Testis (tissue), 3 donors: ENCODE measurements around the gene HK1. TPM values are rescaled to one million over a fixed set of nuclear protein-coding genes. Genes with fewer than 3 reads are reported as not detected.

Experiments
- DNase-seq: peaks from one replicate; pipeline ENCODE4 v3.0.0-alpha.2; 2019
- H3K27ac ChIP-seq, 2 donors: fragments of 200-600 bp; sonication (generic); one replicate each; pipeline ENCODE4 v1.5.1; 2019
- H3K27me3 ChIP-seq: fragments of 200-600 bp; sonication (generic); one replicate; pipeline ENCODE4 v1.5.1; 2019
- H3K36me3 ChIP-seq: fragments of 200-600 bp; sonication (generic); one replicate; pipeline ENCODE4 v1.5.1; 2017; ENCODE audit warnings: low read depth; ENCODE audit errors: missing control alignments
- H3K4me1 ChIP-seq: fragments of 200-600 bp; sonication (generic); one replicate; pipeline ENCODE4 v1.5.1; 2019
- H3K4me3 ChIP-seq, 2 donors: fragments of 200-600 bp; sonication (generic); one replicate each; pipeline ENCODE4 v1.5.1; 2017 to 2019
- H3K9me3 ChIP-seq: fragments of 200-600 bp; sonication (generic); one replicate; pipeline ENCODE4 v1.5.1; 2017
- POLR2A ChIP-seq: fragments of 450-650 bp; IDR thresholded peaks from one replicate; pipeline ENCODE4 v1.6.1; 2017; ENCODE audit warnings: antibody characterized with exemption, mild to moderate bottlenecking, moderate library complexity
- WGBS, 2 donors: methylation state at CpG; one replicate each; pipeline ENCODE4 v1.1.5; 2018; 5-methylcytosine and 5-hydroxymethylcytosine counted together
- intact Hi-C: fragments of 100-400 bp; cut with DNase I; formaldehyde crosslinking; loops from one replicate; pipeline ENCODE4 v1.15.1; 2023; ENCODE audit warnings: low total_unique reads
- polyA plus RNA-seq: library from polyadenylated mRNA; stranded (reverse); fragments of 350-450 nt; fragmentation: Illumina TruSeq; extraction: RNeasy Lipid Tissue Mini Kit (QIAGEN cat#74804); gene quantifications from one replicate; pipeline ENCODE4 v1.2.3, GENCODE V29; 2014; ENCODE audit warnings: low read depth, low replicate concordance; ENCODE audit not compliant: insufficient read depth
- total RNA-seq, 2 donors: library from RNA; depleted of rRNA; stranded (reverse); fragments of >200 nt; gene quantifications; one replicate each; pipeline ENCODE4 v1.2.3, GENCODE V29; 2016
- TF ChIP-seq, protein P1 (sequence below), 3 experiments: fragments of 450-650 bp in 2 of 3; fragments of 200-600 bp in 1 of 3; sonication (generic) in 1 of 3; IDR thresholded peaks; one replicate each; pipeline ENCODE4 v1.5.1; 2016 to 2019; ENCODE audit warnings: antibody characterized with exemption in 3 of 3, mild to moderate bottlenecking in 2 of 3, moderate library complexity in 1 of 3

The HK1 gene
- total and polyA plus RNA-seq, 3 donors from 2014 or later: 62.3 to 179 (median 143) TPM

DNA sequence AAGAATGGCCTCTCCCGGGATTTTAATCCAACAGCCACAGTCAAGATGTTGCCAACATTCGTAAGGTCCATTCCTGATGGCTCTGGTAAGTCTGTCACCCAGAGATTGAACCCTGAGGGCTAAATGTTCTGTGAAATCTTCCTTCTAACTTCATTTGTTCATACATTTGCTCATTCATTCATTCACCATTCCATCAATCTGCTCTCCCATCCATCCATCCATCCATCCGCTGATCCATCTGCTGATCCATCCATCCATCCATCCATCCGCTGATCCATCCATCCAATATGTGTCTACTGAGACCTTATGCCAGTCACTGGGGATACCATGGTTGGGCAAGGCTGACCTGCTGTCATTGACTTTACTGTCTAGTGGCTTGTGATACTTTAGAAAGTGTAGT lies 65.6 kb downstream of the HK1 start:
- Histone ChIP-seq H3K27ac (no peak overlapping the region), H3K4me3 (no peak overlapping the region), H3K36me3 (no peaks in the 10 kb centered on the region), H3K9me3 (no peaks in the 10 kb centered on the region), H3K27me3 (no peaks in the 10 kb centered on the region), H3K4me1 (peaks cover 10% of the 10 kb centered on the region)
- TF ChIP-seq POLR2A: no peak
- TF ChIP-seq, protein P1, sequence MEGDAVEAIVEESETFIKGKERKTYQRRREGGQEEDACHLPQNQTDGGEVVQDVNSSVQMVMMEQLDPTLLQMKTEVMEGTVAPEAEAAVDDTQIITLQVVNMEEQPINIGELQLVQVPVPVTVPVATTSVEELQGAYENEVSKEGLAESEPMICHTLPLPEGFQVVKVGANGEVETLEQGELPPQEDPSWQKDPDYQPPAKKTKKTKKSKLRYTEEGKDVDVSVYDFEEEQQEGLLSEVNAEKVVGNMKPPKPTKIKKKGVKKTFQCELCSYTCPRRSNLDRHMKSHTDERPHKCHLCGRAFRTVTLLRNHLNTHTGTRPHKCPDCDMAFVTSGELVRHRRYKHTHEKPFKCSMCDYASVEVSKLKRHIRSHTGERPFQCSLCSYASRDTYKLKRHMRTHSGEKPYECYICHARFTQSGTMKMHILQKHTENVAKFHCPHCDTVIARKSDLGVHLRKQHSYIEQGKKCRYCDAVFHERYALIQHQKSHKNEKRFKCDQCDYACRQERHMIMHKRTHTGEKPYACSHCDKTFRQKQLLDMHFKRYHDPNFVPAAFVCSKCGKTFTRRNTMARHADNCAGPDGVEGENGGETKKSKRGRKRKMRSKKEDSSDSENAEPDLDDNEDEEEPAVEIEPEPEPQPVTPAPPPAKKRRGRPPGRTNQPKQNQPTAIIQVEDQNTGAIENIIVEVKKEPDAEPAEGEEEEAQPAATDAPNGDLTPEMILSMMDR (IDR thresholded peaks at IDR 0.05): no peak
- WGBS, 2 donors: 93 to 96% methylated on average over 4 of the region's 4 CpGs
- DNase-seq: no peak
- intact Hi-C loops: no loop called here

DNA sequence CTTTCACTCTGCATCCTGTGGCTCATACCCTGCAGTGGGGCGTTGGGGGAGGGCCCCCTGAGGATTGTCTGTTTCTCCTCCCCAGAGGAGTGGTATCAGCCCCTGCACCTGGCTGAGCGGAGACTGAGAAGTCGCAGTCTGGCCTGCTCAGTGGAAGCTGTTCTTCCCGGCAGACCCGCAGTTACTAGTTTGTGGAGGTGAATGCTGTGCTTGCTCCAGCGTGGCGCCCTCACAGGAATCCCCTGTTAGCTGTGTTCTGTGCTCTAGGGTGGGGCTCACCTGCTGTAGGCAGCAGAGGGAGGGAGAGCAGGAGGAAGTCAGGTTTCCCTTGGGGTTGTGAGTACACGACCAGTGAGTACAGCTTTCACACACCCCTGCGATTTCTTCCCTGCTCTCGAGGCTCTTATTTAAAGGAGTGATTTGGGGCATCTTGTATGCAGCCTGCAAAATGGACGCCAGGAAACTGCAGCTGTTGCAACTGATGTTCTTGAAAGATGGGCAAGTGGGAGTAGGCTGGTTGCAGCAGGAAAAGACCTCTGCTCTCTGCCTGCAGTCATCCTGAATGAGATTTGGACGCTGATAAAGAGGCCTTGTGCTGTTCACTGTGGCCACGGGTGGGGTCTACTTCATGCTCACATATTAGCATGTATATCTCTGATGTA lies 66.4 kb downstream of the HK1 start:
- Histone ChIP-seq H3K9me3 (no peaks in the 10 kb centered on the region), H3K27ac (no peak overlapping the region), H3K4me3 (no peak overlapping the region), H3K4me1 (peaks cover 8% of the 10 kb centered on the region), H3K36me3 (no peaks in the 10 kb centered on the region), H3K27me3 (no peaks in the 10 kb centered on the region)
- TF ChIP-seq, protein P1 (IDR thresholded peaks at IDR 0.05): no peak
- no peak for TF ChIP-seq POLR2A
- no peak for DNase-seq
- WGBS, 2 donors: 75 to 78% methylated on average over 13 of the region's 13 CpGs
- intact Hi-C loops: no loop called here

DNA sequence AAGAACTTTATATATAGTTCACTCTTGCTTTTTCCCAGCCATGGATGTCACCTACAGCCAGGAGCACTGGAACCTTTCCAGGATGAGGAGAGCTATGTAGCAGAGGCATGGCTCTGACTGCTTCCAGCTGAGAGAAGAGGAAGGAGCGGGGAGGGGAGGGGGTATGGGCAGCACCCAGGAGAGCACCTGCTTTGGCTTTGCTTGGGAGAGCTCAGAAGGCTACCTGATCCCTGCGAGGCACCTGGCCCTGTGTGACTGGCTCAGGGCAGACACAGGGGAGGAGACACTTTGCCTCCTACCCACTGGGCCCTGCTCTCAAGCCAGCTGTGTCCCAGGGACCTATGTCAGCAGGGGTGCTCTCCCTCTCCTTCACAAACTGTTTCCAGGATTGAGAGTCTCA lies 67.1 kb downstream of the HK1 start:
- H3K4me1 ChIP-seq: peaks cover 8% of the 10 kb centered on the region
- H3K9me3 ChIP-seq: no peaks in the 10 kb centered on the region
- no peak for DNase-seq
- no peaks in the 10 kb centered on the region for H3K27me3 ChIP-seq
- H3K4me3 ChIP-seq: no peak overlapping the region
- intact Hi-C loops: no loop called here
- WGBS, 2 donors: 78 to 89% methylated on average over 1 to 2 of the region's 2 CpGs
- no peaks in the 10 kb centered on the region for H3K36me3 ChIP-seq
- no peak for TF ChIP-seq POLR2A
- TF ChIP-seq, protein P1 (IDR thresholded peaks at IDR 0.05): no peak
- H3K27ac ChIP-seq: no peak overlapping the region

DNA sequence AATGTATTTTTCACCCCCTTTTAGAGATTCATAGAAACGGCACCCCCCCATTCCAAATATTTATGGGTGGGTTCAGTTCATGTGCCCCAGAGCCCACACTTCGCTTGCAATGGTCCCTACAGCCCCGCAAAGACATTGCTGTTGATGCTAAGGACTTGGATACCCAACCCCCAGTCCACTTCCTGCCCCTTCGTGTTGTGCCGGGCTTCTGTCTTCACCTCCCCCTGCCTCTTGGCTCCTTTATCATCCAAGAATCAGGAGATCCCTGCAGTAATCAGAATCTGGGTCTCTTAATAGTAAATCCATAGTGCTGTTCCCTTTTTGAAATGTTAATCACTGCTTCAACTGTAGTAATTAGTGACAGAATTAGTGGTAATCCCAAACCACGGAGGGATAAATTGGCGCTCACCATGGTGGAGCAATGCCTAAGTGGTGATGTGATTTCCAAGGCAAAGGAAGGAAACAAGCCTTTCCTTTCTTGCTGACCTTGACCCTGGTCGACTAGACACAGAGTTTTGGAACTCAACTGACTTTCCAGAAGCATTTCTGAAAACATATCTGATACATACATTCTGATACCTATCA lies 67.7 kb downstream of the HK1 start:
- Histone ChIP-seq H3K27ac (no peak overlapping the region), H3K36me3 (no peaks in the 10 kb centered on the region), H3K27me3 (no peaks in the 10 kb centered on the region), H3K9me3 (no peaks in the 10 kb centered on the region), H3K4me1 (peaks cover 8% of the 10 kb centered on the region), H3K4me3 (no peak overlapping the region)
- intact Hi-C loops: no loop called here
- TF ChIP-seq POLR2A: no peak
- TF ChIP-seq, protein P1 (IDR thresholded peaks at IDR 0.05): no peak
- 64 to 71% methylated on average over 8 of the region's 8 CpGs for WGBS, 2 donors
- DNase-seq: no peak

DNA sequence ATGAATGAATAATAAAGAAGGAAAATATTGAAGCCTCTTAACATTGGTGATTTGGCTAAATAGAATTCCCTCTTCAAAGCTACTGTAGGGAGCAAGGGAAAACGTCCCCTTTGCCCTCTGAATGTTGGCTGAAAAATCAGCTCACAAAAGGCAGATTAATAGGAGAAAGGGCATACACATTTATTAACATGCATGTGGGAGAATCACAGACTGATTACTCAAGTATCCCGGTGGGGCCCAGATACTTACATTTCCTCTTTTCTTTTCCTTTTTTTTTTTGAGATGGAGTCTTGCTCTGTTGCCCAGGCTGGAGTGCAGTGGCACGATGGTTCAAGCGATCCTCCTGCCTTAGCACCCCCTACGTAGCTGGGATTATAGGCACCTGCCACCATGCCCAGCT lies 68.5 kb downstream of the HK1 start:
- H3K27me3 ChIP-seq: no peaks in the 10 kb centered on the region
- H3K27ac ChIP-seq: no peak overlapping the region
- TF ChIP-seq, protein P1 (IDR thresholded peaks at IDR 0.05): no peak
- TF ChIP-seq POLR2A: no peak
- no peak for DNase-seq
- peaks cover 8% of the 10 kb centered on the region for H3K4me1 ChIP-seq
- intact Hi-C loops: no loop called here
- WGBS, 2 donors: 85 to 86% methylated on average over 5 of the region's 5 CpGs
- H3K9me3 ChIP-seq: no peaks in the 10 kb centered on the region
- H3K4me3 ChIP-seq: no peak overlapping the region
- H3K36me3 ChIP-seq: no peaks in the 10 kb centered on the region
